Endothelial cell of hepatic sinusoid (primary cell): Measurements from ENCODE around the gene AHRR.
"Not testable (repeated sequence)": the region's sequence is repeated elsewhere in the genome, so short reads cannot be mapped to it uniquely, and the experiment has no call there.

ENCODE experiments used
- in situ Hi-C: cut with HindIII; loops from 2 replicates; pipeline ENCODE4 v1.10.0; 2017; ENCODE audit warnings: low sequenced_read_pairs

The AHRR gene

DNA sequence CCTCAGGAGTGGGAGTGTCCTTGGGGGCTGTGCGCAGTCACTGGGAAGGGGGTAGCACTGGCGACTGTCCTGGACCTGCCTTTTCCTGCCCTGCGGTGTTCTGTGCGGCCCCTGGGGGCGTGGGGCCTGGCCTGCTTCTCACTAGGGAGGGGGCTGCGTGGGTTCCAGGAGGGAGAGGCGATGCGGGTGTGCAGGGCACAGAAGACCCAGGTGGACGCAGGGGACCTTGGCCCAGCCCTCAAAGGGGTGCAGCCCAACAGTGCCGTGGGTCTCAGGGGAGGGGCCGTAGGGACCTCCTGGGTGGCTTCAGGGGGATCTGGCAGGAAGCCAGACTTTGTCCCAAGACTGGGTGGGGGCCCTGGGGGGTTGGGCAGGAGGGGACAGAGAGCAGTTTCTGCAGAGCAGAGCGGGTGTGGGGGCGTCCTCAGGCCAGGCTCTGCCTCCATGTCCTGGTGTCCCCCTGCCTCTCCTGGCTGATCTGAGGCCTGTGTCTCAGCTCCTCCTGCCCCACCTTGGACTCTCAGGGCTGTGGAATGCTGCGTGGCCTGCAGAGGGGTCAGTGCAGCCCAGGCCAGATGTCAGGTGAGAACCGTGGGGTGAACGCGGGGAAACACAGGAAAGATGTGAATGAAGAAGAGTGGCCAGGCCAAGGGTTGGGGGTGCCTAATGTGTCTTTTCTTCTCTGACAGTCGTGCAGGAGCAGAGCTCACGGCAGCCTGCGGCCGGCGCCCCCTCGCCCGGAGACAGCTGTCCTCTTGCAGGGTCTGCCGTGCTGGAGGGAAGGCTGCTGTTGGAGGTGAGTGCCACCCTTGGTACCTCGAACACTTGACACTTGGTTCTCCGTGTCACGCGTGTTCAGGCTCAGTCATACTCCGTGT lies 54.6 kb downstream of the AHRR start:
- in situ Hi-C loops, result no loop called here

DNA sequence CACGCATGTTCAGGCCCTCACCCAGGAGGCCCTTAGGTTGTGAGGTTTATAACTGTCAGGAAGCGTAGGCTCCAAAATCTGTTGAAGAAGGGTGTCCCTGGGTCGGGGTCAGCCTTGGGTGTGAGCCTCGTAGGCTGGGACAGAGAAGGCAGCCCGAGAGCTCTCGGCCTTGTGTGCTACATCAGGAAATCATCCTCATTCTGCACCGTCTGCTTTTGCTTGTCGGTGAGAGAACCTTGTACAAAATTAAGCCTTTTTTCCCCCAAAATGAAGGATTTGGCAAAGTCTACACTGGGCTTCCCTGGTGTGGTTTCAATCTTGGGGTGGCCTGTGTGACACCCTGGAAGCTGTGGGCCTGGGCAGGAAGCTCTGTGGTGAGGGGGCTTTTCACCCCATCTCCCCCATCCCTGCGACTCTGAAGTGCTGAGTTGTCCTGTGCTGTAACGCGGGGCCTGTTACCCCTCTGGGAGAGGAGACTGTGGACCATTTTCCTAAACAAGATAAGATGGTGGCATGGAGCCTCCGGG lies 55.3 kb downstream of the AHRR start:
- in situ Hi-C loops, result no loop called here

DNA sequence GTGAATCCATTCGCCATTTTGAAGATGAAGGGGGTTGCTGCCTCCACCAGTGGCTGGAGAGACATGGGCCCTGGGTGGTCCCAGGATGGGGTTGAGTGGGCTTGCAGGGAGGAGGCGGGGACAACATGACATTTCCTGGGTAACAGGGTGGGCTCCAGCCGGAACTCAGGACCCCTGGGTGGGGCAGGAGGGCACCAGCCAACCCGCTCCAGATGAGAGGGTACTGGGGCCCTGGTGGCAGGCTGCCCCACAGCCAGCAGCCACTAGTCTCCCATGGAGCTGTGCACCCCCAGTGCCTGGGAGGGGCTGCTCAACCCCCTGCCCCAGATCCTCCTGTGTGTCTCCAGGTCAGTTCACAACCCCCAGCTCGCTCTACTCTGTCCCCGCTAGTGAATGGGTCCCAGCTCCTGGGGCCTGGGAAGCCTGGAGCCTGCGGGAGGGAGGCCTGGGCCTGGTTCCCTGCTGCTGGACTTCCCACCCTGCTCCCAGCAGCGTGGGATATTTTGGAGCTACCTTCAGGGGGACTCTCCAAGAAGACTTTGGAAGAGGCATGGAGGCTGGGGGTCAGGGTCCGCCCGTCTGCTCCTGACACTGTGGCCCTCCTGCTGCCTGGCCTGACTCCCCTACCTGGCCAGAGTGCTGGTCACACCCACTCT lies 55.9 kb downstream of the AHRR start:
- in situ Hi-C loops, result no loop called here

DNA sequence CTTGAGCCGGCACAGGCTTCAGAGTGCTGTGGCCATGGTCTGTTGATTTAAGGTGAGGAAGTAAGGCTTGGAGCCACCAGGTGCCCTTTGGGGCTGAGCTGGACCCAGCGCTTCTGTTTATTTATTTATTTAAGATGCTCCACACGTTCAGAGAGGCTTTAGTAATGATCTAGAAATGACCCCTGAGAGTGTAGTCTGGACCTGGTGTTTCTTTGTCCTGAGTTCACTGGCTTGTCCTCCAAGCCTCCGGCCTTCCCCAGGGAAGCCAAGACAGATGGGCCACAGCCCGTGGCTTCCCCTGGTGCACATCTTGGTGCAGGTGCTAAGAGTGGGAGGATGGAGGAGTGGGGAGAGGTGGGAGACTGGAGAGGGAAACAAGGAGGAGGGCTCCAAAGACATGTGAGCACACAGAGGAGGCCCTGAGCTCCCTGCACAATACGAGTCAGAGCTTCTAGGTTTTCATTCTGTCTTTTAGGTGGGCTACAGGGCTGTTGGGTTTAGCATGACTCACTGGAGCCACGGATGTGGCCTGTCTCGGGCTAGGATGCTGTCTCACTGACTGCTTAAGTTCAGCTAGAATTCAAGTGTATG lies 56.9 kb downstream of the AHRR start:
- in situ Hi-C loops, result no loop called here

DNA sequence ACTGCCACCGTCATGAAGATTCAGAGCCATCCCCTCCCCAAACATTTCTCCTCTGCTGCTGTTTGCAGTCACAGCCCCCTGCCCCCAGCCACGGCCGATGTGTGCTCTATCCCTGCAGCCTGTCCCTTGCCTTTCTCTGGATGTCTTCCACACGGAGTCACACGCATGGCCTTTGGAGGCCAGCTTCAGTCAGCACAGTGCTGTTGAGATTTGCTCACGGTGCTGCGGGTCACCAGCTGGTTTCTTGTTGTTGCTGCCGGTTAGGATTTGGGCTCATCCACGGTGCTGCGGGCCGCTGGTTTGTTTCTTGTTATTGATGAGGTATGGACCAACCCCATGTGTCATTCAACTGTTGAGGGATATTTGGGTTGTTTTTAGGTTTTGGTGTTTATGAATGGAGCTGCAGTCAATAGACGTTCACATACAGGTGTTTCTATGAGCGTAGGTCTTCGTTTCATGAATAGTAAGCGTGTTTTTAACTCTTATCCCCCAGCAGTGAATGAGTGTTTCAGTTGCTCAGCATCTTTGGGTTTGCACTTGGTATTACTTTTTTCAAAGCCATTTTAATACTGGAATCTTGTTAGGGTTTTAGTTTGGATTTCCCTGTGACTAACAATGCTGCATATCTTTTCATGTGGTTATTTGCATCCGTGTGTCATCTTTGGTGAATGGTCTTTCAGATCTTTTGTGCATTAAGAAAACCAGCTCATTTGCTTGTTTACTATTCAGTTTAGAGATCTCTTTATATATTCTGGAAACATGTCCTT lies 57.6 kb downstream of the AHRR start:
- in situ Hi-C loops, result no loop called here

DNA sequence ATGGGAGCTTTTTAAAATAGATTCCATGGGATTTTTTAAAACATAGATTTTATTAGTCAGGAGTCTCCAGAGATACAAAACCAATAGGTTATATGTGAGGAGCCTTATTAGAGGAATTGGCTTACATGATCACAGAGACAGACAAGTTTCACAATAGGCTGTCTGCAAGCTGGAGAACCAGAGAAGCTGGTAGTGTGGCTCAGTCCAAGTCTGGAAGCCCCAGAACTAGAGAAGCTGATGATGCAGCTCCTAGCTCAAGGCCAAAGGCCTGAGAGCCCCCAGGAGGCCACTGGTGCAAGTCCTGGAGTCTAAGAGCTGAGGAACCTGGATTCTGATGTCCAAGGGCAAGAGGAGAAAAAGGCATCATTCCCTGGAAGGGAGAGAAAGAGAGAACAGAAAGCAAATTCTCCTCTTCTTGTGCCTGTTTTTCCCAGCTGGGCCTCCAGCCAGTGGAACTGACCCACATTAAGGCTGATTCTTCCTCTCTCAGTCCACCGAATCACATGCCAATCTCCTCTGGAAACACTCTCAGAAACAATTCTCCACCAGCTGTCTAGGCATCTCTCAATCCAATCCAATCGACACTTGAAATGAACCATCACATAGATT lies 59.3 kb downstream of the AHRR start:
- in situ Hi-C loops, result no loop called here

DNA sequence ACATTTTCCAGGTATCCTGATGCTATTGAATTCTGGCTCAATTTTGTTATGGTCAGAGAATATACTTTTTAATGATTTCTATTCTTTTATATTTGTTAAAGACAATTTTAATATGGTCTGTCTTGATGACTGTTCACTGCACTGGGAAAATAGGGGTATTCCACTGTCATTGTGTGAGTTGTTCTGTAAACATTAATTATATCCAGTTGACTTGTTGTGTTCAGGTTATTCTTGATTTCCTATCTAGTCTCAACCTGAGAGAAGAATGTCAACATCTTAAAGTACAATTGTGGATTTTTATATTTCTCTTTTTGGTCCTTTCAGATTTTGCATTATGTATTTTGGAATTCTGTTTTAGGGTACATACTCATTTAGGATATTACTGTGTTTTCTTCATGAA lies 61.6 kb downstream of the AHRR start:
- in situ Hi-C loops, result no loop called here

DNA sequence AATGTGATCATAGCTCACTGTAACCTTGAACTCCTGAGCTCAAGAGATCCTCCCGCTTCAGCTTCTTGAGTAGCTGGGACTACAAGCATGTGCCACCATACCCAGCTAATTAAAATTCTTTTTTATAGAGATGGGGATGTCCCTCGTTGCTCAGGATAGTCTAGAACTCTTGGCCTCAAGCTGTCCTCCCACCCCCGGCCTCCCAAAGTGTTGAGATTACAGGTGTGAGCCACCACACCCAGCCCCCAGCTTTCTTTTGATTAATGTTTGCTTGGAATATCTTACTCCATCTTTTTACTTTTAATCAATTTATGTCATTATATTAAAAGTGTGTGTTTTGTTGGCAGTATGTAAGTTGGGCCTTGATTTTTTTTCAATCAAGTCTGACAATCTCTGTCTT lies 62.1 kb downstream of the AHRR start:
- in situ Hi-C loops, result no loop called here

DNA sequence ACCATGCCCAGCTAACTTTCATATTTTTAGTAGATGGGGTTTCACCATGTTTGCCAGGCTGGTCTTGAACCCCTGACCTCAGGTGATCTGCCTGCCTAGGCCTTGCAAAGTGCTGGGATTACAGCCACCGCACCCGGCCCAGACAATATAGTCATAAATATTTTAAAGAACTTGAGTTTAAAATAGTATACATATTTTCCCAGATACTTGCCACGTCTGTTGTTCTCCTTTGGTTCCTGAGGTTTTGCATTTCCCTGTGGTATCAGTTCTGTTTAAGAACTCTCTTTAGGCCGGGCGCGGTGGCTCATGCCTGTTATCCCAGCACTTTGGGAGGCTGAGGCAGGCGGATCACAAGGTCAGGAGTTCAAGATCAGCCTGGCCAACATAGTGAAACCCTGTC lies 63.1 kb downstream of the AHRR start:
- in situ Hi-C loops, result not testable (repeated sequence)

DNA sequence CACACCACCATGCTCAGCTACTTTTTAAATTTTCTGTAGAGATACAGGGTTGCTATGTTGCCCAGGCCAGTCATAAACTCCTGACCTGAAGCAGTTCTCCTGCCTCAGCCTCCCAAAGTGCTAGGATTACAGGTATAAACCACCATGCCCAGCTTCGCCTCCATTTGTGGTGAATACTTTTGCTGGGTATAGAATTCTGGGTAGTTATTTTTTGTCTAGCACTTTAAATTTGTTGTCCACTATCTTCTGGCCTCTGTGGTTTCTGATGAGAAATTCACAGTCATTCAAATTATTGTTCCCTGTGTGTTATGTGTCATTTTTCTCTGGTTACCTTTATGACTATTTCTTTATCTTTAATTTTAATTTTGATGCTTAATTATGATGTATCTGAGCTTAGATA lies 63.8 kb downstream of the AHRR start:
- in situ Hi-C loops, result no loop called here

DNA sequence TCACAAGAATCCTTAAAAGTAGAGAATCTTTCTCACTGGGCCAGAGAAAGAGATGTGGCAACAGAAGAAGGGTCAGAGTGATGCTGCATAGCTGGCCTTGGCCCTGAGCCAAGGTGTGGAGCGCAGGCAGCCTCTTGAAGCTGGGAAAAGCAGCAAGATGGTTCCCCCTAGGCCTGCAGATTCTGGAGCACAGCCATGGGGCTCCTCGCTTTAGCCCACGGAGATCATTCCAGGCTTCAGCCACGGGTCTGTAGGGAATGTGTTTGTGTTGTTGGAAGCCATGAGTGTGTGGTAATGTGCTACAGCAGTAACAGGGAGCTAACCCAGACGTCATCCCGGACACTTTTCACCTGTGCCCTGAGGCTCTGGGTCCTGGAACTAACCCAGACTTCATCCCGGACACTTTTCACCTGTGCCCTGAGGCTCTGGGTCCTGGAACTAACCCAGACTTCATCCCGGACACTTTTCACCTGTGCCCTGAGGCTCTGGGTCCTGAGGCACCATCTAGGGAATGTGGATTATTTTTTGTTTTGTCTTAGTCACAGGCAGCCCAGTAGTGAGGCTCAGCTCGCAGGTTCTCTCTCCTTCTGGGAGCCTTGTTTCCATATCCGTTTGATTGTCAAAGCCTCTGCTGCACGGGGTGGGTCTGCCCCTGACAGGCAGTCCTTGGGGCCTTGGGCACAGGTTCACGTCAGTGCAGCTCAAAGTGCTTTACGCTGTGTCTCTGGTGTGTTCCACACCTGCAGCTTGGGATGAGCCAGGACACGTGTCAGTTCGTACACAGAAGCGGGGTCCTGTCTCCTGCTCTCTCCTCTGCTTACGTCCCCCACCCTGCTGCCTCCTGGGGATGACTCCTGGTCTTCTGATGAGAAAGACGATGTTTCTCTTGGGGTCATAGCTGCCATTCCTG lies 65.2 kb downstream of the AHRR start:
- in situ Hi-C loops, result no loop called here

DNA sequence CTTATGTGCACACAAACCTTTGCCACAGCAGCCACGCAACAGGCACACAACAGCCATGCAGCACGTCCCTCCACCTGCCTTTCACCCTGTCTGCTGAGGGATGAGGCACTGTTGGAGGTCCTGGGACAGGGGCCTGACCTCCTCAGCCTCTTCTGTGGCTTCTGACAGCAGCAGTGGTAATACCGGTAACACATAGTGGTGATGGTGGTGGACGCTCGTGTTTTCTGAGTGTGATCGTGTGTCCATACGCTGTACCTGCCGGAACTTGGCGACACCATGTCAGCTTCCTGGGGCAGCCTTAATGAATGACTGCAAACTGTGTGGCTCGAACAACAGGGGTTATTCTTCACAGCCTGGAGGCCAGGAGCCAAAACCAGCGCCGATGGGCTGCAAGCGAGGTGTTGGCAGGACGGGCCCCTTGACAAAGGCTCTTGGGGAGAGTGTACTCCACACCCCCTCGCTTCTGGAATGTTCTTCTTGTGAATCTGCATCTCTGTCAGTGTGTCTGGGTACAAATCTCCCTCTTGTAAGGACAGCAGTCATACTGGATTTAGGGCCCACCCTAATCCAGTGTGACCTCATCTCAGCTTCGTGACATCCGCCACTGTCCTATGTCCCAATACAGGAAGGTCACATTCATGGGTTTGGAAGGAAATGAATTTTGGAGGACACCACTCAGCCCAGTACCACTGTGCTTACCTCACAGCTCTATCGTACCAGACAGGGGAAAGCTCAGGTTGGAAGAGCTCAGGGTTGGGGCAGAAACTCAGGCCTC lies 66.2 kb downstream of the AHRR start:
- in situ Hi-C loops, result no loop called here

DNA sequence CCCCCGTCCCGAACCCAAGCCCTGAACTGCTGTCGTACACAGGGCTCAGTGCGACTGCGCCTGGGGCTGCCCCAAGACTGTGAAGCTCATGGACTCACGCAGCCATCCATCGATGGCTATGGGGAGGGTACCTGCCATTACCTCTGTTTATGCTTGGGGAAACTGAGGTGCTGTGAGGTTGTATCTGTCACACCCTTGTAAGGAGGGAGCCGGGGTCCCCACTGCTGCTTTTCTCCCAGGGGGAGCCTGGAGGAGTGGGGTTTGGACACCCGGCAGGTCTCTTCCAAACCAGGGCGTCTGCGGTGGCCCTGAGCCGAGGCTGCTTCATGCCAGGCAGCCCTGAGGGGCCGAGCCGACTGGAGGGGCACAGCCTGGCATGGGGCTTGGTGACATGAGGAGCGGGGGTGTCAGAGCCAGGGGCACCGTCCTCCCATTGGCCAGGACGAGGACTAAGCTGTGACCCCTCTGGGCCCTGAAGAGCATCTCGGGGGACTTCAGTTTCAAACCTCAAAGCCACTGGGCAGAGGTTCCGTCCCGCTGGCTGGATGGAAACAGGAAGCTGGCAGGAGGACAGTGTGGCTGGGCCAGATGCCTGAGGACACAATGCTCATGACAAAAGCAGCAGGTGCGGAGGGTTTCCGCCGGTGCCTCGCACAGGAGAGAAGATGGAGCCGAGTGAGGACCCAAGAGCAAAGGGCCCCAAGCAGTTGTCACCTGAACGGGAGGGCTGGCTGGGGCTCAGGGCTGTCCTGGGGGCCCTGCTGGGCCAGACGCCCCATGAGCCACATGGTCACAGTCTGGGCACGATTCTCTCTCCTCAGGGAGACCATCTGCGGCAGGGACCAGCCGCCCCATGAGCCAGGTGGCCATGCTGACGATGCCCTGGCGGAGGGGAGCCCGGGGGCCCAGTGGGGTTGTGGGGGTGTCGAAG lies 67.0 kb downstream of the AHRR start:
- in situ Hi-C loops, result no loop called here

DNA sequence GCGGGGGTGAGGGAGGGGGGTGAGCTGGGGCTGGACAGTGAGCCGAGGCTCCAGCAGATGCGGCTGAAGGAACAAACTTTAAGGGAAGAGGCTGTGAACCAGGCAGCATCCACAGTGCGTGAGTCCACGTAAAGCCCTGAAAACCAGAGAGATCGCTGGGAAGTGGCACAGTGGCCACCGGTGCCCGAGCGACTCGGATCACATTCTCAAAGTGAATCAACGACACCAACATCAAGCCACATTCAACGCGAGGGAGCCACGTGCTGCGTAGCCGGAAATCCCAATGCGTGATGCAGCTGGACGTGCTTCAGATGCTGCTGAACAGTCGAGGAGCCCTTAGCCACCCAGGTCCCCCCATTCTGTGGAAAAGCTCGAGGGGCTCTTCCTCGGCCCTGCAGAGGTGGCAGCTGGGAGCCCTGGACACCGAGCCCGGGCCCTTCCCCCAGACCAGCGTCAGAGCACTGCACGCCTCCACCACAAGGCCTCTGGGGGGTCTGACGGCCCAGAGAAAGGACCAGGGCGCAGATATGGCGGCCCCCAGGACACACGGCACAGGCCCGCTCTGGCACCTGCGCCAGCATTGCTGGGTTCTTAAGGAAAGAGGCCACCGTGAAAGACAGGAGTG lies 67.8 kb downstream of the AHRR start:
- in situ Hi-C loops, result no loop called here

DNA sequence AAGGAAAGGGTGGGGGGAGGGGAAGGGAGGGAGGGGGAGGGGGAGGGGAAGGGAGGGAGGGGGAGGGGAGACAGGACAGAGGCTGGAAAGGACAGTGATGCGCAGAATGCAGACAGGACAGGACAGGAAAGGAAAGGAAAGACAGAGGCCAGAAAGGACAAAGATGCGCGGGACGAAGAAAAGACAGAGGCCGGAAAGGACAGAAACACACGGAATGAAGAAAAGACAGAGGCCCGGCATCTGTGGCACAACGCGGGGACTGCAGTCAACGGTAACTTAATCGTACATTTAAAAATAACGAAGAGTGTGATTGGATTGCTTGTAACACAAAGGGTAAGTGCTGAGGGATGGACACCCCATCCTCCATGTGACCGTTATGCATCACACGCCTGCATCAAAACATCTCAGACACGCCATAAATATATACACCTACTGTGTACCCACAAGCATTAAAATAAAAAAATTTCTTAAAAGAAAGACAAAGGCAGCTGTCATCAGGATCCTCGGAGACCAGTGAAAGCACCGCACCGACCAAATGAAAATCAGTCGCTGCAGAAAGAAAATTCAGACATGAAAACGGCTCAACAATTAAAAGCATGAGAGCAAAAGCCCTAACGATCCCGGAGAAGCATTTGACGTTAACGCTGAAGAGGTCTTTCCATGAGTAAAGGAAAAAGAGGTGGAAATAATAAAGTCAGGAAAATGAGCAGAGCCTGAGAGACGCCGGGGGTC lies 68.5 kb downstream of the AHRR start:
- in situ Hi-C loops, result no loop called here

DNA sequence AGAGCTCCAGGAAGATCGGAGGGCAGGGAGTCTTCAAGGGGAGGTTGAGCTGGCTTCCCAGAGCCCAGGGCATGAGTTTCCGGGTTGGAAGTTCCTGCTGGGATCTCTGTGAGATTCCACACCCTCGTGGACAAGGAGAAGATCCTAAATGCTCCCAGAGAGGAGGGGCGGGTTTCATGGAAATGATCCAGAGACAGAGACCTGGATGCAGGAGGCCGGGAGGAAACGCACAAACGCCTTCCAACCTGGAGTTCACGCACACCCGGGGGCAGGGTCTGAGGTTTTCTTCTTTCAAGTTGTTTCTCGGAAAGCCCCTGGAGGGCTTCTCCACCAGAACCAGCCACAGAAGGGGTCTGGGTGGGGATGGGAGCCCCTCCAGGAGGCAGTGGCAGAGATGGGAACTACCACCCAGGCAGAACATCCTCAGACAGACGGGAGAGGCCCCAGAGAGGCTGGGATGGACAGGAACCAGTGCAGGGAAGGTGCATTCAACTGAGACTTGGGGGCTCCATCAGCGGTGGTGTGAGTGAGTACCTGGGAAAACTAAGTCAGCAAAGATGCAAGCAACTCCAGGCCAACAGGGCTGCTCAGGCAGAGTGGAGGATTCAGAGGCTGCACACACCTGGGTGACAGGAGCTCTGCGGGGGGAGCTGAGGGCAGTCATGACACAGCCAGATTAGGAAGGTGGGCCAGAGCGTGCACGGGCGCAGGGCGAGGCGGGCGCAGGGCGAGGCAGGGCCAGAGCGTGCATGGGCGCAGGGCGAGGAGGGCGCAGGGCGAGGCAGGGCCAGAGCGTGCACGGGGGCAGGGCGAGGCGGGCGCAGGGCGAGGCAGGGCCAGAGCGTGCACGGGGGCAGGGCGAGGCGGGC lies 69.3 kb downstream of the AHRR start:
- in situ Hi-C loops, result no loop called here
